Epithelial cell of proximal tubule (primary cell): ENCODE data around the gene NRN1. TPM values are rescaled to one million over a fixed set of nuclear protein-coding genes. Genes with fewer than 3 reads are reported as not detected.
"Not testable (repeated sequence)": the region's sequence is repeated elsewhere in the genome, so short reads cannot be mapped to it uniquely, and the experiment has no call there.

ENCODE experiments used
- DNase-seq: peaks from one replicate; pipeline ENCODE4 v3.0.0-alpha.2; 2011; ENCODE audit warnings: low read depth
- H3K4me3 ChIP-seq: 2 replicates; pipeline ENCODE4 v1.5.1; 2011; ENCODE audit warnings: low read depth, mild to moderate bottlenecking, low read length
- CTCF ChIP-seq: conservative IDR thresholded peaks from 2 replicates; pipeline ENCODE4 v1.5.1; 2012; ENCODE audit warnings: low read depth, mild to moderate bottlenecking, low read length
- total RNA-seq: library from RNA; depleted of rRNA; stranded (reverse); fragments of >200 nt; gene quantifications from 2 replicates; pipeline ENCODE4 v1.2.3, GENCODE V29; 2015

Gene NRN1
- total RNA-seq, 1 donor from 2014 or later, result 1.1 TPM

GRCh38 chr6:6026513-6027205 is 19.9 kb upstream of the NRN1 start:
- no peak for DNase-seq
- no peak for TF ChIP-seq CTCF
- no peak overlapping the region for H3K4me3 ChIP-seq

- no peak for TF ChIP-seq CTCF
- DNase-seq, result no peak
- no peak overlapping the region for H3K4me3 ChIP-seq
These were observed 19.0 kb upstream of the NRN1 start for GRCh38 chr6:6025736-6026135.

- H3K4me3 ChIP-seq, result no peak overlapping the region
- TF ChIP-seq CTCF, result no peak
- no peak for DNase-seq
These were observed 17.5 kb upstream of the NRN1 start for GRCh38 chr6:6024220-6024619.

- DNase-seq, H3K4me3 ChIP-seq: not testable (repeated sequence)
These were observed 16.1 kb upstream of the NRN1 start for GRCh38 chr6:6022841-6023240.

GRCh38 chr6:6008648-6009421 is 2.1 kb upstream of the NRN1 start:
- TF ChIP-seq CTCF, result no peak
- no peak for DNase-seq
- H3K4me3 ChIP-seq, result peak overlapping the region; percentile 52

- no peak for DNase-seq
- TF ChIP-seq CTCF, result no peak
- peak overlapping the region; percentile 52 for H3K4me3 ChIP-seq
These were observed 1.4 kb upstream of the NRN1 start for GRCh38 chr6:6008089-6008647.

- H3K4me3 ChIP-seq, result peak overlapping the region; percentile 52
- no peak for TF ChIP-seq CTCF
- DNase-seq, result no peak
These were observed 802 bp upstream of the NRN1 start for GRCh38 chr6:6007366-6008088.
